HG03342 (cell line): ENCODE data around the gene TMTC2.

Experiments used
- ATAC-seq: cut with Tn5 transposase; IDR thresholded peaks from one replicate; pipeline ENCODE4 v1.9.1; 2021; ENCODE audit warnings: mild to moderate bottlenecking, moderate library complexity; ENCODE audit not compliant: unreplicated experiment

The TMTC2 gene

GRCh38 chr12:82686168-82687020 is at the start of gene TMTC2:
TSS of gene TMTC2 (plus strand) at chr12:82686906.
- peak; percentile 87 for ATAC-seq

DNA sequence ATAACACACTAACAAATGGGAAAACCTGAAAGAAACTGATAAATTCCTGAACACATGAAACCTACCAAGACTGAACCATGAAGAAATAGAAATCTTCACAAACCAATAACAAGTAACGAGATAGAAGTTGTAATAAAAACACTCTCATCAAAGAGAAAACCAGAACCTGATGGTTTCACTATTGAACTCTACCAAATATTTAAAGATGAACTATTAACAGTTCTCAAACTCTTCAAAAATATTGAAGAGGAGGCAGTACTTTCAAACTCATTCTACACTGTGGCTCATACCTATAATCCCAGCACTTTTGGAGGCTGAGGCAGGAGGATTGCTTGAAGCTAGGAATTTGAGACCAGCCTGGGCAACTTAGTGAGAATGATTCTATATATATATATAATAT is 48.4 kb upstream of the TMTC2 start:
- ATAC-seq = peak; percentile 69

DNA sequence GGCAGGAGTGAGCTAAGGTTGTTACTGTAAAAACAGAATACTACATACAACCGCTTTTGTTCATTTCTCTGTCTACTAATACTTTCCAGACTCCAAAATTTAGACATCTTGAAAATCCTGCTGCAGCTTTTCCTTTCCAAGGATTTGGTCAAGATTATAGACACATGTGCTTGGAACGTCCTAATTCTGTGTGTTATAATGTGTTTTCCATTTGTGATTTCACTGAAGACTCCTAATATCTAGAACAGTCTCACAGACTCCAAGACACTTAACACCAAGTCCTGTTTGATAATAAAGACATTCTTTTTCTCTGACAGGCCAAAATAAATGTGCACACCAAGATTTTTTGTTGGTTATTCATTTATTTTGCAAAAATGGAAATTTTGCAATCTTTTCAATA is 41.8 kb upstream of the TMTC2 start:
- no peak for ATAC-seq

- ATAC-seq = no peak
Observed at GRCh38 chr12:82645414-82645813, 41.3 kb upstream of the TMTC2 start.

DNA sequence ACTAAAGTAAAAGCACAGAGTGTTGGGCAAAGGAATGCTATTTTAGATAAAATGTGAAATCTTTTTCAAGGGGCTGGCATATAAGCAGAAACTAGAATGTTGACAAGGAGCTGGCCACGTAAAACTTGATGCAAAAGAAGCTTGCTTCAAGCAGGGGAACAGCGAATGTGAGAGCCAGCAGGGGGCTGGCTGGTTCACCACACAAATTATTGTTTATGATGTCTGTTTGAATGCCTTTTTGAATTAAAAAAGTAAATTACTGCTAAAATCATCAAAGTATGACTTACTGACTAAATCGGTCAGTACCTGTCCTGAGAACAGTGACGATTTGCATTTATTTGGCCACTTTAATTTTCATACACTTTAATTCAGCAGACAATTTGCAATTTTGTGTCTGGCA is 38.9 kb upstream of the TMTC2 start:
- ATAC-seq = no peak

- ATAC-seq = no peak
Observed at GRCh38 chr12:82648259-82648909, 38.3 kb upstream of the TMTC2 start.

DNA sequence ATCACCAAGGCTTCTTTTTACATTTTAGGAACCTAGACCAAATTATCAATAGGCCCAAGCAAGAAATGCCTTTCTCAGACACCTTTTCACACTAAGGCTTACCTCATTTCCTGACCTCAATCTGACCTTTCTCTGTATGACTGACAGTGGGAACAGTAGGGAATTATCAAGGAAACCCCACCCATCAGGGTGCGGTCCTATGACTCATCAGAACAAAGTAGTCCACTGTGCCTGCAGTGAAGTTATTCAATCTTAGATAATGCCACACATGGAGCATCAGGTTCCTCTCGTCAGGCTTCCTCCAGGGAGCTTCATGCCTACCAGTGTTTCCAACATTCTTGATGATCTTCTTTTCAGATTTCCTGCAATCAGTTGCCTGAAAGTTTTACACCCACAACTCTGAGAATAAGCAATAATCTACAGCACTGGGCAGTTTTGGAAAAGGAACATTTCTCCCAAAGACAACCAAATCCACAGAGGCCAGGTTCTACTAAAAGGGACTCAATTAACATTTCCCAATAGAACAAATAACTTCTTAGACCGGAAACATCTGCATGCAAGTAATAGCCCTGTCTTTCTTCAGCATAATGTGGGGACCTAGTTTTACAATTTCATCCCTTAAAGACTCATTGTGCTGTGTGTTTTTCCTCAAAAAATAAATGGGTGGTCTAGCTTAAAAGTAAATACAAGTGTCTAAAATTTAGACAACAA is 35.9 kb upstream of the TMTC2 start:
- peak; percentile 95 for ATAC-seq

DNA sequence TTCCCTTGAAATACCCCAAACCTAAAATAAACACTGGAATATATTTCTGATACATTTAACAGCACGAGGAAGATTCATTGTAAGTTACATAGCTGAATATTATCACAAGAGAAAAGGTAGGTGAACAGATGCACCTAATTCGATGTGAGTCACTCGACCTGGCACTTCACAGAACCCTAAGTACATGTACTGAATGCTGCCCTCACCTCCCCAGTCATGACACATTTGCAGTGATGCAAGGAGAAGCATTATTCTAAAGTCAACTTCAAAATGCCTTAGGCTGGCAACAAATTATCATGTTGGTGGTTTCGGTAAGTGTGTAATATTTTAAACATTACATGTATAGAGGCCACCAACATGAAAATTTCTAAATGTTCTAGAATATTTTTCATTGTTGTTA is 35.2 kb upstream of the TMTC2 start:
- no peak for ATAC-seq

DNA sequence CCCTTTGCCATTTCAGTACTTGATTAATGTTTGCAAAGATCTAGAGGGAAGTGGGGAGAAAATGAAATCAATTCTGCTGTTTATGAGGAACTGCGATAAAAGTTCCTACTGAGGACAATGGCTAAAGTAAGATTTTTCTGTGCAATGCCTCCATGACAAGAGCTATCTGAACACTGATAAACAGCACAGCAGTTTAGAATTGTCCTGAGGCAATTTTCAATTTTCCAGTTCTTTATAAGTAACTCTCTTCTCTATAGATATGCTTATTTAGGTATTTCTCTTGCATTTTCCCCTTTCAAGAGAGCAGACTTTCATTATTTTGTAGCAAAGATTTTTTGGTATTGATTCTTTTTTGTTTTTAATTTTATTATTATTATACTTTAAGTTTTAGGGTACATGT is 34.6 kb upstream of the TMTC2 start:
- no peak for ATAC-seq

DNA sequence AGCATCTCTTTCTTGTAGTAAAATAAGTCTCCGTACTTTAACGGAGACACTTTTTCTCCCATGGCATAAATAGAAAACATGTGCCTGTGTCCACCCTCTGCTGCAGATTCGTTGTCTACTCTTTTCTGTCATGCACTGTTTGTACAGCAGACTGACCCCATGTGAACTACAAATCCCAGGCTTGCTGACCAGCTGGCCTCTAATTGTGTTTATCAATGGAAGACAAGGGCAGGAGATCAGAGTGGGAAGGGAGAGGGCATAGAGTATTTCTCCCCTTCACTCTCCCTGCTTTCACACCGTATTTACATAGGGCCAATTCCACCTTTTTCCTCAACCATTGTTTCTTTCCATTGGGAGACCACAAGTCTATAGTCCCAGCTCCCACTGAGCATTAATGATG is 31.0 kb upstream of the TMTC2 start:
- no peak for ATAC-seq

GRCh38 chr12:82659343-82660207 is 27.1 kb upstream of the TMTC2 start:
- no peak for ATAC-seq

DNA sequence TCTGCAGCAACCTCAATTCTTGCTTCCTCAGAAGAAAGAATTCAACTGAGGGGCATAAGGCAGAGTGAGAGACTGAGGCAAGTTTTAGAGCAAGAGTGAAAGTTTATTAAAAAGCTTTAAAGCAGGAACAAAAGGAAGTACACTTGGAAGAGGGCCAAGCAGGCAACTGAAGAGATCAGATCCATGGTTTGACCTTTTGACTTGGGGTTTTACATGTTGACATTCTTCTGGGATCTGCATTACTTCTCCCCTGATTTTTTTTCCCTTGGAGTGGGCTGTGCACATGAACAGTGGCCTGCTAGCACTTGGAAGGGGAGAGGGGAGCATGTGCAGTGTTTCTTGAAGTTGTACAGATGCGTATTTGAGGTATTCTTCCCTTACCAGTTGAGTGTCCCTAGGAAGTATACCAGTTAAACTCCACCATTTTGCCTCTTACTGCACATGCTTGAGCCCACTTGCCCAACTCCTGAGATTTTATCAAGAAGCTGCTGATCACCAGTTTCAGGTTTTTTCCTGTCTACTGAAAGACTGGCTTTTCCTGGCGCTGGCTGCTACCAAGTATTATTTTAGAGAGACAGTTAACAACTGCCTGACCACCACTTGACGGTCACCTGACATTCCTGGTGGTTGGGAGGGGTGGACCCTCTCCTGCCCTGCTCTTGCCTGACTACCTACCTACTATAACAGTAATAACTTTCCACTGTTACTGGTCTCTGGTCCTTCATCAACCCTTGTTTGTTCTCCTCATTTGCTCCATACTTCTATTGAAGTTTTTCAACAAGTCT is 26.0 kb upstream of the TMTC2 start:
- ATAC-seq = no peak

DNA sequence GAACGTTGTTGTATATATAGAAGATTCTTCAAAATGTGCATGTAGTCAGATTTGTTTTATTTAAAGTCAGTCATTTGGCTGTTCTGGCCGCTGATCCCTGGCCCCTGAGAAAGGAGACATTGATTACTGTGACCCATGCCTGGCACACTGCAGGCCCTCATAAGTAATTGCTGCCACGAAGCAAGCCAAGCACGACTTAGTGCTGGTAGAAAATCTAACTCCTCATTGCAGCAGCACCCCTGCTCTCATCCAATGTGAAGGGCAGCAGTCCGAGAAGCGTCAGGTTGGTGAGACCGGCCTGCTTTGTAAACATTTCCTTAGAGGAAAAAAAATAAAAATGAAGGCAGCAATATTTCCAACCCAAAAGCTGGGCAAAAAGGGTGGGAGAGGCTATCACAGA is 22.8 kb upstream of the TMTC2 start:
- ATAC-seq = no peak

DNA sequence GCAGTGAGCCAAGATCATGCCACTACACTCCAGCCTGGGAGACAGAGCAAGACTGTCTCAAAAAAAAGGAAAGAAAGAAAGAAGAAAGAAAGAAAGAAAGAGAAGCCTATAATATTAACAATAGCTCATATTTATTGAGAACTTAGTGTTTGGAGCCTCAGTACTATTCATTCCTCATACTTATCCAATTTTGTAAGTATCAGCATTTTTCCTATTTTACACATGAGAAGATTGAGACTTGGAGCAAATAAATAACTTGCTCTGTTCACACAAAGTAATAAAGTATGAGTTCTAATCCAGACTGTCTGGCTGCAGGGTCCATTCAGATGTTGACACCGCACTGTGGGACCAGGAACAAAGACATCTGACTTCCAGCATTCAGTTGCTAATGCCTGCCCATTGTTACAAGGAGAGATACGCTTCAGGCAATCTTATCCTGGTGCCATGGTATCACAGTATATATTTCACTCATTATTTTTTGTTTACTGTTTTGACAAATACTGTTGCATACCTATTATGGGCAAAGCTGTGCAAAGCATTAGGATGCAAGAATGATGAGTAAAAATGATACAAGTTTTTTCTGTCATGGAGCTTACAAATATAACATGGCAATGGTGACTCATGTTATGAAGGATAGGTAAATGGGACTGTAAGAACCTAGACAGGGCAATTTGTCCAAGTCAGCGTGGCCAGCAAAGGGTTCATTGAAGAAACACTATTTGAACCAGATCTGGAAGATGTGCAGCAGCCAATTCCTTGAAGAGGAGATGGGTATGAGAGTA is 21.4 kb upstream of the TMTC2 start:
- no peak for ATAC-seq

GRCh38 chr12:82666830-82667229 is 19.9 kb upstream of the TMTC2 start:
- no peak for ATAC-seq

- ATAC-seq = no peak
Observed at GRCh38 chr12:82671673-82672195, 15.0 kb upstream of the TMTC2 start.

GRCh38 chr12:82672811-82673495 is 13.8 kb upstream of the TMTC2 start:
- ATAC-seq = no peak

- no peak for ATAC-seq
Observed at GRCh38 chr12:82673698-82674097, 13.0 kb upstream of the TMTC2 start.

- ATAC-seq = no peak
Observed at GRCh38 chr12:82675246-82675645, 11.5 kb upstream of the TMTC2 start.
